ENCODE results near the gene GABARAP.

Gene GABARAP

GRCh38 chr17:7224110-7224509, 18.1 kb downstream of the GABARAP start:
- no peak for DNase-seq (ENCODE audit: extremely low read depth, low read depth)
- TF ChIP-seq CTCF (IDR thresholded peaks at IDR 0.05; ENCODE audit: low read depth, low read length), result no peak

- no peak for DNase-seq (ENCODE audit: extremely low read depth, low read depth)
These were observed 18.9 kb downstream of the GABARAP start for GRCh38 chr17:7223375-7223774.

GRCh38 chr17:7222972-7223292, 19.3 kb downstream of the GABARAP start:
- DNase-seq (ENCODE audit: extremely low read depth, low read depth), result no peak
- no peak for TF ChIP-seq CTCF (IDR thresholded peaks at IDR 0.05; ENCODE audit: low read depth, low read length)

More at GRCh38 chr17:7223375-7223774, 18.9 kb downstream of the GABARAP start:
- no peak for TF ChIP-seq CTCF (IDR thresholded peaks at IDR 0.05; ENCODE audit: low read depth, low read length)

GRCh38 chr17:7222093-7222971, 19.9 kb downstream of the GABARAP start:
- DNase-seq (ENCODE audit: extremely low read depth, low read depth), result no peak
- no peak for TF ChIP-seq CTCF (IDR thresholded peaks at IDR 0.05; ENCODE audit: low read depth, low read length)

- DNase-seq (ENCODE audit: extremely low read depth, low read depth), result no peak
- no peak for TF ChIP-seq CTCF (IDR thresholded peaks at IDR 0.05; ENCODE audit: low read depth, low read length)
These were observed 20.8 kb downstream of the GABARAP start for GRCh38 chr17:7221278-7222092.

GRCh38 chr17:7220593-7221277, 21.5 kb downstream of the GABARAP start:
- DNase-seq (ENCODE audit: extremely low read depth, low read depth), result no peak

More at GRCh38 chr17:7220593-7221277, 21.5 kb downstream of the GABARAP start:
- TF ChIP-seq CTCF (IDR thresholded peaks at IDR 0.05; ENCODE audit: low read depth, low read length), result peak; percentile 46

Measured in AG09319 (cell line).